NB4 (cell line): ENCODE data around the gene OGDHL.

Experiments used
- DNase-seq: peaks from one replicate; pipeline ENCODE4 v3.0.0; 2010; ENCODE audit warnings: low read depth
- H3K4me3 ChIP-seq: one replicate; pipeline ENCODE4 v1.5.1; 2011; ENCODE audit warnings: mild to moderate bottlenecking, low read depth, low read length, moderate library complexity
- MYC ChIP-seq: IDR thresholded peaks from 2 replicates; pipeline ENCODE4 v1.6.1; 2011; ENCODE audit warnings: low read depth, low read length
- POLR2A ChIP-seq: IDR thresholded peaks from 2 replicates; pipeline ENCODE4 v1.6.1; 2011; ENCODE audit warnings: mild to moderate bottlenecking; ENCODE audit not compliant: insufficient read length; ENCODE audit errors: extremely low read depth
- TF ChIP-seq, protein P1 (sequence below): IDR thresholded peaks from 2 replicates; pipeline ENCODE4 v1.6.1; 2011; ENCODE audit warnings: low read depth, low read length
- TF ChIP-seq, protein P2 (sequence below): IDR thresholded peaks from one replicate; pipeline ENCODE4 v1.5.1; 2012; ENCODE audit warnings: low read depth, low read length

Gene OGDHL

GRCh38 chr10:49711481-49711880 lies 50.6 kb downstream of the OGDHL start:
- TF ChIP-seq, protein P1, sequence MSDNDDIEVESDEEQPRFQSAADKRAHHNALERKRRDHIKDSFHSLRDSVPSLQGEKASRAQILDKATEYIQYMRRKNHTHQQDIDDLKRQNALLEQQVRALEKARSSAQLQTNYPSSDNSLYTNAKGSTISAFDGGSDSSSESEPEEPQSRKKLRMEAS = no peak
- TF ChIP-seq POLR2A (no peak), MYC (no peak)
- TF ChIP-seq, protein P2, sequence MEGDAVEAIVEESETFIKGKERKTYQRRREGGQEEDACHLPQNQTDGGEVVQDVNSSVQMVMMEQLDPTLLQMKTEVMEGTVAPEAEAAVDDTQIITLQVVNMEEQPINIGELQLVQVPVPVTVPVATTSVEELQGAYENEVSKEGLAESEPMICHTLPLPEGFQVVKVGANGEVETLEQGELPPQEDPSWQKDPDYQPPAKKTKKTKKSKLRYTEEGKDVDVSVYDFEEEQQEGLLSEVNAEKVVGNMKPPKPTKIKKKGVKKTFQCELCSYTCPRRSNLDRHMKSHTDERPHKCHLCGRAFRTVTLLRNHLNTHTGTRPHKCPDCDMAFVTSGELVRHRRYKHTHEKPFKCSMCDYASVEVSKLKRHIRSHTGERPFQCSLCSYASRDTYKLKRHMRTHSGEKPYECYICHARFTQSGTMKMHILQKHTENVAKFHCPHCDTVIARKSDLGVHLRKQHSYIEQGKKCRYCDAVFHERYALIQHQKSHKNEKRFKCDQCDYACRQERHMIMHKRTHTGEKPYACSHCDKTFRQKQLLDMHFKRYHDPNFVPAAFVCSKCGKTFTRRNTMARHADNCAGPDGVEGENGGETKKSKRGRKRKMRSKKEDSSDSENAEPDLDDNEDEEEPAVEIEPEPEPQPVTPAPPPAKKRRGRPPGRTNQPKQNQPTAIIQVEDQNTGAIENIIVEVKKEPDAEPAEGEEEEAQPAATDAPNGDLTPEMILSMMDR = no peak
- H3K4me3 ChIP-seq = no peak overlapping the region
- DNase-seq = no peak

DNA sequence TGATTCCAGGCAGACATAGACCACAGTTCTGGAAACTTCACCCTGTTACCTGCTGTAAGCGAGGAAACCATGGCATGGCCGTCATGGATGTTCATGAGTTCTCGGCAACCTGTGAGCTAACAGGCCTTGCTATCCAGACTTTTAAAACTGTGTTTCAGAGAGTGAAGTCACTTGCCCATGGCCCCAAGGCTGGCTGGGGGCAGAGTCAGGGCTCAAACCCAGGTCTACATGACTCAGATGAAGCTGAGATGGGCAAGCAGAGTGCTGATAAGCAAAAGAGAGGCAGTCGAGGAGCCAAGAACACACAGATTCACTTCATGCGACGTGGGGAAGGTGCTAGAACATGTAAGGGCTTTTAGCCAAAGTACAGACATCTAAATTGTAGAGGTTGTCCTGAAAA lies 51.2 kb downstream of the OGDHL start:
- TF ChIP-seq, protein P1 = no peak
- TF ChIP-seq, protein P2 = no peak
- no peak for TF ChIP-seq MYC
- no peak for TF ChIP-seq POLR2A
- DNase-seq = no peak

GRCh38 chr10:49709934-49710333 lies 52.2 kb downstream of the OGDHL start:
- no peak overlapping the region for H3K4me3 ChIP-seq
- TF ChIP-seq, protein P2 = no peak
- no peak for TF ChIP-seq POLR2A
- TF ChIP-seq, protein P1 = no peak
- no peak for DNase-seq

More for the DNA sequence above, 51.2 kb downstream of the OGDHL start:
- no peak overlapping the region for H3K4me3 ChIP-seq

GRCh38 chr10:49707585-49707984 lies 54.5 kb downstream of the OGDHL start:
- no peak for DNase-seq
- H3K4me3 ChIP-seq = no peak overlapping the region
- TF ChIP-seq POLR2A (no peak), MYC (no peak)
- TF ChIP-seq, protein P2 = no peak
- TF ChIP-seq, protein P1 = no peak

DNA sequence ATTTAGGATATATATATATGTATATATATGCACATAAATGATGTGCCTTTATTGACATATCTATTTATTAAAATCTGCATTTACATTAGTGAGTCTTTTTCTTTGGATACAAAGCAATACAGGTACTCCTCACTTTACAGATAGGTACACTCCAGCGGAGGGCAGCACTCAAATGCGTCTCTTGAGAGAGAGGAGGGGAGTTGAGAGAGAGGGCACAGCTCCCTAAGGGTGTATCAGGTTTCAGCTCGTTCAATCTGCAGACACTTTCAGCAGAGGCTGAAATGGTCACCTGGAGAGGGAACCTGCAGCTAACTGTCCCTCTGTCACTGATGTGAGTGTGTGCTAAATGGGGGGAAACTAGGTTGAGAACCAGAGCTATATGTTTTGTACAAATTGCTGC lies 61.1 kb downstream of the OGDHL start:
- DNase-seq = peak; percentile 18
- no peak overlapping the region for H3K4me3 ChIP-seq
- TF ChIP-seq, protein P1 = no peak
- TF ChIP-seq MYC = no peak
- TF ChIP-seq, protein P2 = no peak
- no peak for TF ChIP-seq POLR2A

DNA sequence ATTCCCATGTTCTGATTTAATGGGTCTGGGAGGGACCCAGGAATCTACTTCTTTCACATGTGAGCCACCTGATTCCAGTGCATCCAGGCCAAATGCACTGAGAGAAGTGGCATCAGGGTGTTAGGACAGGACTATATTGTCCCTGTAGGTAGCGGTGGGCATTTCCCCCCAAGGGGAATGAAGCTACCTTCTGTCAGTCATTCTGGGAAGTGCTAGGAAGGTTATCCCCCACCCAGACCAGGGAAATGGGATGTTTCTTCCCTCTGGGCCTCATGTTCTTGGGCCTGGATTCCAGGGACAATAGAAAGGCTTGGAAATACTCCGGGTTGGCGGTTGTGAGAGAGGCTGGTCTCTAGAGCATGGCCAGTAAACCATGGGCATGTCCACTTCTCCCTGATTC lies 61.9 kb downstream of the OGDHL start:
- no peak overlapping the region for H3K4me3 ChIP-seq
- TF ChIP-seq MYC = no peak
- no peak for DNase-seq
